Sigmoid colon (tissue), 7 donors: ENCODE data around the gene PARL. TPM values are rescaled to one million over a fixed set of nuclear protein-coding genes. Genes with fewer than 3 reads are reported as not detected.

ENCODE experiments used
- DNase-seq: peaks from one replicate; pipeline ENCODE4 v3.0.0-alpha.2; 2019
- H3K27ac ChIP-seq, 4 donors: fragments of 200-600 bp; sonication (generic); one replicate each; pipeline ENCODE4 v1.5.1; 2016 to 2019; ENCODE audit warnings: mild to moderate bottlenecking in 1 of 4
- H3K27me3 ChIP-seq, 3 donors: fragments of 200-600 bp; sonication (generic); one replicate each; pipeline ENCODE4 v1.5.1; 2019; ENCODE audit warnings: mild to moderate bottlenecking in 1 of 3
- H3K36me3 ChIP-seq, 4 donors: fragments of 200-600 bp; sonication (generic); one replicate each; pipeline ENCODE4 v1.5.1; 2016 to 2019
- H3K4me1 ChIP-seq, 4 donors: fragments of 200-600 bp; sonication (generic); one replicate each; pipeline ENCODE4 v1.5.1; 2017 to 2019
- H3K4me3 ChIP-seq, 4 donors: fragments of 200-600 bp; sonication (generic); one replicate each; pipeline ENCODE4 v1.5.1; 2017 to 2019; ENCODE audit warnings: mild to moderate bottlenecking in 2 of 4, moderate library complexity in 1 of 4
- H3K9me3 ChIP-seq, 4 donors: fragments of 200-600 bp in 3 of 4; sonication (generic) in 3 of 4; one replicate each; pipeline versions ENCODE4 v1.5.1 to v1.6.1; 2013 to 2019
- CTCF ChIP-seq, 4 experiments: fragments of 450-650 bp in 3 of 4; fragments of 200-600 bp in 1 of 4; IDR thresholded peaks; one replicate each; pipeline ENCODE4 v1.5.1; 2016 to 2019; ENCODE audit warnings: antibody characterized with exemption in 4 of 4, mild to moderate bottlenecking in 3 of 4, moderate library complexity in 2 of 4
- EP300 ChIP-seq, 4 donors: sonication (generic); formaldehyde crosslinking; IDR thresholded peaks; one replicate each; pipeline ENCODE4 v1.6.1; 2017; ENCODE audit warnings: antibody characterized with exemption in 4 of 4
- POLR2A ChIP-seq, 2 donors: fragments of 450-650 bp; IDR thresholded peaks; one replicate each; pipeline ENCODE4 v1.6.1; 2016; ENCODE audit warnings: antibody characterized with exemption in 2 of 2, mild to moderate bottlenecking in 2 of 2, moderate library complexity in 2 of 2
- POLR2AphosphoS5 ChIP-seq, 4 donors: sonication (generic); formaldehyde crosslinking; IDR thresholded peaks; one replicate each; pipeline ENCODE4 v1.6.1; 2017; ENCODE audit warnings: antibody characterized with exemption in 4 of 4
- WGBS, 2 donors: extraction: QIAGEN DNeasy Blood & Tissue Kit; methylation state at CpG; one replicate each; pipeline ENCODE4 v1.1.7; 2013; 5-methylcytosine and 5-hydroxymethylcytosine counted together
- intact Hi-C: fragments of 100-400 bp; cut with DNase I; formaldehyde crosslinking; loops from one replicate; pipeline ENCODE4 v1.15.1; 2023
- polyA plus RNA-seq, 3 donors: library from polyadenylated mRNA; stranded (reverse); fragments of 200-250 nt; gene quantifications; one replicate each; pipeline ENCODE4 v1.2.3, GENCODE V29; 2013
- total RNA-seq, 4 donors: library from RNA; depleted of rRNA; stranded (reverse); fragments of >200 nt; gene quantifications; one replicate each; pipeline ENCODE4 v1.1.0, GENCODE V29; 2016
- donor health status: healthy with polysubstance abuse.
- donor health status: Bipolar disorder and iron deficiency.
- donor health status: healthy.

Gene PARL
- total and polyA plus RNA-seq, 7 donors = 52.1 to 87.9 (median 58.3) TPM

GRCh38 chr3:183875411-183875810 lies 9.3 kb downstream of the PARL start:
- DNase-seq = no peak
- H3K27me3 ChIP-seq = no peaks in the 10 kb centered on the region
- H3K4me1 ChIP-seq = peaks cover 0 to 8% (median 0%) of the 10 kb centered on the region in 4 donors
- TF ChIP-seq EP300 (IDR thresholded peaks at IDR 0.05) (no peak), CTCF (IDR thresholded peaks at IDR 0.05) (no peak), POLR2AphosphoS5 (IDR thresholded peaks at IDR 0.05) (no peak), POLR2A (IDR thresholded peaks at IDR 0.05) (no peak)
- no peaks in the 10 kb centered on the region for H3K36me3 ChIP-seq
- no peaks in the 10 kb centered on the region for H3K9me3 ChIP-seq
- no peak overlapping the region for H3K4me3 ChIP-seq
- no peak overlapping the region for H3K27ac ChIP-seq
- intact Hi-C loops = no loop called here

DNA sequence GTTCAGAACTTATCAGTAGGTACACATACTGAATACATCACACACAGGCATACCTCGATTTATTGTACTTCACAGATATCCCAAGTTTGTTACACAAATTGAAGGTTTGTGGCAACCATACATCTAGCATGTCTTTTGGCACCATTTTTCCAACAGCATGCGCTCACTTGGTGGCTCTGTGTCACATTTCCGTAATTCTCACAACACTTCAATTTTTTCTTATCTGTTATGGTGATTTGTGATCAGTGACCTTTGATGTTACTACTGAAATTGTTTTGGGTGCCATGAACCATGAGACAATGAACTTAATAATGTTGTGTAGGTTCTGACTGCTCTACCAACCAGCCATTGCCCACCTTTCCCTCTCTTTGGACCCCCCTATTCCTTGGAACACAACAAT lies 10.8 kb downstream of the PARL start:
- intact Hi-C loops = no loop called here
- Histone ChIP-seq H3K4me3 (no peak overlapping the region), H3K27ac (no peak overlapping the region), H3K27me3 (no peaks in the 10 kb centered on the region), H3K9me3 (no peaks in the 10 kb centered on the region), H3K36me3 (no peaks in the 10 kb centered on the region), H3K4me1 (peaks cover 0 to 8% (median 0%) of the 10 kb centered on the region in 4 donors)
- no peak for DNase-seq
- no peak for TF ChIP-seq POLR2AphosphoS5 (IDR thresholded peaks at IDR 0.05)
- no peak for TF ChIP-seq CTCF (IDR thresholded peaks at IDR 0.05)
- no peak for TF ChIP-seq POLR2A (IDR thresholded peaks at IDR 0.05)
- no peak for TF ChIP-seq EP300 (IDR thresholded peaks at IDR 0.05)
- 78 to 92% methylated on average over 3 of the region's 3 CpGs for WGBS, 2 donors

- WGBS, 2 donors = 80 to 90% methylated on average over 2 of the region's 2 CpGs
- DNase-seq = no peak
- Histone ChIP-seq H3K27me3 (no peaks in the 10 kb centered on the region), H3K36me3 (peaks cover 0 to 13% (median 5%) of the 10 kb centered on the region in 4 donors), H3K9me3 (no peaks in the 10 kb centered on the region), H3K4me1 (peaks cover 0 to 8% (median 0%) of the 10 kb centered on the region in 4 donors), H3K4me3 (no peak overlapping the region), H3K27ac (no peak overlapping the region)
- intact Hi-C loops = no loop called here
- no peak for TF ChIP-seq EP300 (IDR thresholded peaks at IDR 0.05)
- no peak for TF ChIP-seq CTCF (IDR thresholded peaks at IDR 0.05)
- TF ChIP-seq POLR2AphosphoS5 (IDR thresholded peaks at IDR 0.05) = no peak
These were observed 13.1 kb downstream of the PARL start for GRCh38 chr3:183871541-183871940.

GRCh38 chr3:183870563-183870962 lies 14.1 kb downstream of the PARL start:
- TF ChIP-seq CTCF (IDR thresholded peaks at IDR 0.05) = no peak
- TF ChIP-seq POLR2A (IDR thresholded peaks at IDR 0.05) = no peak
- no peak for TF ChIP-seq POLR2AphosphoS5 (IDR thresholded peaks at IDR 0.05)
- no peak for TF ChIP-seq EP300 (IDR thresholded peaks at IDR 0.05)
- intact Hi-C loops = no loop called here
- DNase-seq = no peak
- peaks cover 0 to 23% (median 9%) of the 10 kb centered on the region in 4 donors for H3K36me3 ChIP-seq
- H3K27ac ChIP-seq = no peak overlapping the region
- no peaks in the 10 kb centered on the region for H3K27me3 ChIP-seq
- H3K4me1 ChIP-seq = peaks cover 0 to 2% (median 0%) of the 10 kb centered on the region in 4 donors
- H3K4me3 ChIP-seq = no peak overlapping the region
- WGBS, 2 donors = 72 to 95% methylated on average over 3 of the region's 3 CpGs
- H3K9me3 ChIP-seq = no peaks in the 10 kb centered on the region

- H3K27ac ChIP-seq = no peak overlapping the region
- no peaks in the 10 kb centered on the region for H3K9me3 ChIP-seq
- H3K27me3 ChIP-seq = no peaks in the 10 kb centered on the region
- DNase-seq = no peak
- peaks cover 0 to 40% (median 24%) of the 10 kb centered on the region in 4 donors for H3K36me3 ChIP-seq
- no peak overlapping the region for H3K4me3 ChIP-seq
- TF ChIP-seq POLR2A (IDR thresholded peaks at IDR 0.05) (no peak), POLR2AphosphoS5 (IDR thresholded peaks at IDR 0.05) (no peak)
- intact Hi-C loops = no loop called here
- H3K4me1 ChIP-seq = no peaks in the 10 kb centered on the region
- 63 to 93% methylated on average over 1 of the region's 1 CpG for WGBS, 2 donors
These were observed 15.9 kb downstream of the PARL start for GRCh38 chr3:183868796-183869195.
